NCI-H446 treated with DMSO at 0.1 percent for 48 hours (cell line): Measurements from ENCODE around the gene OCIAD2.
"Not testable (repeated sequence)": the region's sequence is repeated elsewhere in the genome, so short reads cannot be mapped to it uniquely, and the experiment has no call there.

Source experiments
- DNase-seq: peaks from one replicate; lab custom pipeline; 2025; lab: John Stamatoyannopoulos, UW

Gene OCIAD2

GRCh38 chr4:48854395-48854683 is 52.2 kb downstream of the OCIAD2 start:
- no peak for DNase-seq

- no peak for DNase-seq
Observed at GRCh38 chr4:48853604-48854394, 52.8 kb downstream of the OCIAD2 start.

- no peak for DNase-seq
Observed at GRCh38 chr4:48851651-48852050, 54.9 kb downstream of the OCIAD2 start.

DNA sequence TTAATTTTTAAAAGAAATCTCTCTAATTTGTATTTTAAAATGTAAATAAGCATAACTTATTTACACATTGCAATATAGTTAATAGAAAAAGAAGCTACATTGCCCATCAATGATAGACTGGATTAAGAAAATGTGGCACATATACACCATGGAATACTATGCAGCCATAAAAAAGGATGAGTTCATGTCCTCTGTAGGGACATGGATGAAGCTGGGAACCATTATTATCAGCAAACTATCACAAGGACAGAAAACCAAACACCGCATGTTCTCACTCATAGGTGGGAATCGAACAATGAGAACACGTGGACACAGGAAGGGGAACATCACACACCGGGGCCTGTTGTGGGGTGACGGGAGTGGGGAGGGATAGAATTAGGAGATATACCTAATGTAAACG is 57.8 kb downstream of the OCIAD2 start:
- not testable (repeated sequence) for DNase-seq

DNA sequence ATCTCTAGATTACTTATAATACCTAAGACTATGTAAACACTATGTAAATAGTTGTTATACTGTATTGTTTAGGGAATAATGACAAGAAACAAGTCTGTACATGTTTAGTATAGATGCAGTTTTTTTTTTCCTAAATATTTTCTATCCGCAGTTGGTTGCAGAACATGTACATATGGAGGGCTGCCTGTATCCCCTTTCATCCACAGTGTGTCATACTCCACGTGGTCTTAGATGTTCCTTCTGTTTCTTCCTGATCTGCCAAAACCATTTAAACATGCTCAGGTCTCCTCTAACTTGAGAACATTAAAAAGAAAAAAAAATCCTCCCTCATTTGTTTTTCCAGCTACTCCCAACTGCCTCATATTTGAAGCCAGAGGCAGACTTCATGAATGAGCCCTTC is 61.7 kb downstream of the OCIAD2 start:
- no peak for DNase-seq

- DNase-seq, result no peak
Observed at GRCh38 chr4:48841045-48841827, 65.3 kb downstream of the OCIAD2 start.

- DNase-seq, result no peak
Observed at GRCh38 chr4:48836658-48837057, 69.9 kb downstream of the OCIAD2 start.
